Activated CD8-positive, alpha-beta T cell treated with anti-CD3 and anti-CD28 coated beads, Interleukin-2, amount 10 ng/mL, durations not matched to agents 7 days and 5 days (primary cell): Measurements from ENCODE around the gene FAM32A. TPM values are rescaled to one million over a fixed set of nuclear protein-coding genes. Genes with fewer than 3 reads are reported as not detected.
"Not testable (repeated sequence)": the region's sequence is repeated elsewhere in the genome, so short reads cannot be mapped to it uniquely, and the experiment has no call there.

Experiments
- ATAC-seq: fragments of 150-1000 bp; cut with Tn5 transposase; one replicate; pipeline ENCODE4 v1.10.0; 2021; ENCODE audit warnings: moderate library complexity
- CTCF ChIA-PET: fragments of 350-600 bp; sonication (Branson Sonifier 250); formaldehyde crosslinking; loops from one replicate; lab custom pipeline; 2021; ENCODE audit warnings: antibody characterized with exemption; lab: Charles Lee
- POLR2A ChIA-PET: fragments of 350-600 bp; sonication (Branson Sonifier 250); formaldehyde crosslinking; loops from one replicate; lab custom pipeline; 2021; ENCODE audit warnings: antibody characterized with exemption; lab: Charles Lee
- DNase-seq: peaks from one replicate; pipeline ENCODE4 v3.0.0-alpha.2; 2020
- H3K27ac Mint-ChIP-seq: one replicate; pipeline ENCODE4 v1.8.0; 2021; ENCODE audit warnings: mild to moderate bottlenecking, mixed read lengths
- H3K27me3 Mint-ChIP-seq: one replicate; pipeline ENCODE4 v1.8.0; 2021; ENCODE audit warnings: low read depth, mixed read lengths
- H3K36me3 Mint-ChIP-seq: one replicate; pipeline ENCODE4 v1.8.0; 2021; ENCODE audit warnings: low read depth, mixed read lengths
- H3K4me1 Mint-ChIP-seq: one replicate; pipeline ENCODE4 v1.8.0; 2021; ENCODE audit warnings: low read depth, mixed read lengths
- H3K4me3 Mint-ChIP-seq: one replicate; pipeline ENCODE4 v1.8.0; 2021; ENCODE audit warnings: mild to moderate bottlenecking, mixed read lengths
- H3K9me3 Mint-ChIP-seq: one replicate; pipeline ENCODE4 v1.8.0; 2022; ENCODE audit warnings: mixed read lengths; ENCODE audit not compliant: insufficient read depth
- total RNA-seq, 2 experiments: library from RNA; stranded (reverse); gene quantifications; one replicate each; pipeline ENCODE4 v1.2.3, GENCODE V29; 2021

Gene FAM32A
- total RNA-seq, 2 experiments from 2014 or later = 65.8 to 69.4 TPM

GRCh38 chr19:16164222-16164890, 20.9 kb upstream of the FAM32A start:
- peaks cover 6% of the 10 kb centered on the region for H3K36me3 Mint-ChIP-seq
- ATAC-seq (no peak), DNase-seq (no peak)
- POLR2A ChIA-PET = interaction anchor here (0.5 to 1.8 kb wide), 2 partner anchors 18 to 21 kb away, joined by 3 to 4 read pairs; partner anchors contain the start of gene HSH2D
- no peaks in the 10 kb centered on the region for H3K27me3 Mint-ChIP-seq
- peaks cover 29% of the 10 kb centered on the region for H3K4me1 Mint-ChIP-seq
- no peaks in the 10 kb centered on the region for H3K9me3 Mint-ChIP-seq
- H3K4me3 Mint-ChIP-seq = no peak overlapping the region
- no peak overlapping the region for H3K27ac Mint-ChIP-seq
- CTCF ChIA-PET = no interaction called here

GRCh38 chr19:16166417-16166816, 18.8 kb upstream of the FAM32A start:
- Mint-ChIP-seq H3K4me3 (no peak overlapping the region), H3K9me3 (no peaks in the 10 kb centered on the region), H3K4me1 (peaks cover 16% of the 10 kb centered on the region), H3K27ac (no peak overlapping the region), H3K36me3 (peaks cover 6% of the 10 kb centered on the region), H3K27me3 (no peaks in the 10 kb centered on the region)
- DNase-seq = no peak
- CTCF ChIA-PET = no interaction called here
- POLR2A ChIA-PET = no interaction called here
- ATAC-seq = no peak

GRCh38 chr19:16167055-16167454, 18.2 kb upstream of the FAM32A start:
- Mint-ChIP-seq H3K27ac (no peak overlapping the region), H3K36me3 (peaks cover 6% of the 10 kb centered on the region), H3K9me3 (no peaks in the 10 kb centered on the region), H3K4me3 (no peak overlapping the region), H3K27me3 (no peaks in the 10 kb centered on the region), H3K4me1 (peaks cover 11% of the 10 kb centered on the region)
- POLR2A ChIA-PET = no interaction called here
- CTCF ChIA-PET = no interaction called here
- DNase-seq = no peak
- ATAC-seq = no peak

- H3K4me1 Mint-ChIP-seq = peaks cover 17% of the 10 kb centered on the region
- ChIA-PET CTCF (interaction anchor here (0.7 to 2.5 kb wide), 6 partner anchors 16 to 127 kb away, joined by 3 to 13 read pairs (median 4); partner anchors contain the start of genes FAM32A, HSH2D and RAB8A), POLR2A (interaction anchor here (0.8 to 2.4 kb wide), 7 partner anchors 9 to 94 kb away, joined by 3 to 9 read pairs (median 3); partner anchors contain the start of genes FAM32A and HSH2D)
- peak overlapping the region; percentile 72 for H3K27ac Mint-ChIP-seq
- ATAC-seq (peak; percentile 49), DNase-seq (no peak)
- no peaks in the 10 kb centered on the region for H3K27me3 Mint-ChIP-seq
- H3K9me3 Mint-ChIP-seq = no peaks in the 10 kb centered on the region
- H3K4me3 Mint-ChIP-seq = no peak overlapping the region
- peaks cover 6% of the 10 kb centered on the region for H3K36me3 Mint-ChIP-seq
These were observed 16.6 kb upstream of the FAM32A start for GRCh38 chr19:16168465-16169081.

- ATAC-seq = no peak
These were observed 15.1 kb upstream of the FAM32A start for GRCh38 chr19:16170134-16170533.

GRCh38 chr19:16175954-16176353, 9.3 kb upstream of the FAM32A start:
- H3K36me3 Mint-ChIP-seq = no peaks in the 10 kb centered on the region
- H3K27ac Mint-ChIP-seq = no peak overlapping the region
- H3K9me3 Mint-ChIP-seq = peaks cover 3% of the 10 kb centered on the region
- ATAC-seq (no peak), DNase-seq (no peak)
- ChIA-PET CTCF (interaction anchor here (1.0 to 2.8 kb wide), 2 partner anchors 10 to 135 kb away, joined by 3 to 9 read pairs; partner anchors contain the start of gene FAM32A), POLR2A (no interaction called here)
- H3K4me3 Mint-ChIP-seq = no peak overlapping the region
- peaks cover 8% of the 10 kb centered on the region for H3K27me3 Mint-ChIP-seq
- H3K4me1 Mint-ChIP-seq = peaks cover 9% of the 10 kb centered on the region

More at GRCh38 chr19:16170134-16170533, 15.1 kb upstream of the FAM32A start:
- H3K9me3 Mint-ChIP-seq = no peaks in the 10 kb centered on the region
- ChIA-PET CTCF (interaction anchor here (2.1 to 2.8 kb wide), 3 partner anchors 15 to 129 kb away, joined by 7 to 13 read pairs (median 13); partner anchors contain the start of gene FAM32A), POLR2A (interaction anchor here (0.8 to 2.4 kb wide), 2 partner anchors 20 to 26 kb away, joined by 3 to 9 read pairs; partner anchors contain the start of gene HSH2D)
- peaks cover 6% of the 10 kb centered on the region for H3K36me3 Mint-ChIP-seq
- H3K27ac Mint-ChIP-seq = no peak overlapping the region
- H3K4me1 Mint-ChIP-seq = peaks cover 20% of the 10 kb centered on the region
- no peak for DNase-seq
- no peaks in the 10 kb centered on the region for H3K27me3 Mint-ChIP-seq
- H3K4me3 Mint-ChIP-seq = no peak overlapping the region

GRCh38 chr19:16178866-16179265, 6.3 kb upstream of the FAM32A start:
- H3K27me3 Mint-ChIP-seq = peaks cover 11% of the 10 kb centered on the region
- POLR2A ChIA-PET = interaction anchor here (0.6 to 1.1 kb wide), 2 partner anchors 10 to 60 kb away, joined by 3 read pairs; no protein-coding TSS in a partner anchor
- H3K36me3 Mint-ChIP-seq, H3K9me3 Mint-ChIP-seq, H3K4me1 Mint-ChIP-seq, ATAC-seq, H3K4me3 Mint-ChIP-seq, DNase-seq, H3K27ac Mint-ChIP-seq: not testable (repeated sequence)
- CTCF ChIA-PET = interaction anchor here (5.1 kb wide), 1 partner anchor 138 kb away, joined by 38 read pairs; no protein-coding TSS in a partner anchor

- H3K27me3 Mint-ChIP-seq = peaks cover 11% of the 10 kb centered on the region
- H3K36me3 Mint-ChIP-seq = peaks cover 6% of the 10 kb centered on the region
- POLR2A ChIA-PET = no interaction called here
- H3K4me1 Mint-ChIP-seq = peaks cover 16% of the 10 kb centered on the region
- no peak for ATAC-seq
- H3K9me3 Mint-ChIP-seq = peaks cover 3% of the 10 kb centered on the region
- no peak for DNase-seq
- CTCF ChIA-PET = interaction anchor here (0.7 to 5.1 kb wide), 2 partner anchors 117 to 140 kb away, joined by 5 to 38 read pairs; no protein-coding TSS in a partner anchor
- no peak overlapping the region for H3K4me3 Mint-ChIP-seq
- H3K27ac Mint-ChIP-seq = no peak overlapping the region
These were observed 4.6 kb upstream of the FAM32A start for GRCh38 chr19:16180611-16181010.

GRCh38 chr19:16184665-16185122, 516 bp upstream of the FAM32A start:
- Mint-ChIP-seq H3K27me3 (peaks cover 6% of the 10 kb centered on the region), H3K9me3 (no peaks in the 10 kb centered on the region), H3K4me1 (peaks cover 39% of the 10 kb centered on the region), H3K27ac (peak overlapping the region; percentile 97), H3K4me3 (peak overlapping the region; percentile 98), H3K36me3 (peaks cover 24% of the 10 kb centered on the region)
- CTCF ChIA-PET = interaction anchor here (0.5 to 3.4 kb wide), 28 partner anchors 8 to 766 kb away, joined by 3 to 49 read pairs (median 6); partner anchors contain the start of genes AKAP8L, AP1M1 and HSH2D
- no peak for DNase-seq
- ATAC-seq = no peak
- POLR2A ChIA-PET = interaction anchor here (1.0 to 2.0 kb wide), 16 partner anchors 10 to 187 kb away, joined by 3 to 16 read pairs (median 4); partner anchors contain the start of genes AP1M1, HSH2D, RAB8A and TPM4

GRCh38 chr19:16185768-16186123, 536 bp downstream of the FAM32A start:
- Mint-ChIP-seq H3K36me3 (peaks cover 35% of the 10 kb centered on the region), H3K9me3 (no peaks in the 10 kb centered on the region), H3K4me1 (peaks cover 39% of the 10 kb centered on the region), H3K4me3 (peak overlapping the region; percentile 98), H3K27me3 (peaks cover 3% of the 10 kb centered on the region), H3K27ac (peak overlapping the region; percentile 97)
- ATAC-seq = peak; percentile 52
- POLR2A ChIA-PET = interaction anchor here (1.0 to 2.0 kb wide), 15 partner anchors 9 to 186 kb away, joined by 3 to 16 read pairs (median 4); partner anchors contain the start of genes AP1M1, HSH2D, RAB8A and TPM4
- CTCF ChIA-PET = interaction anchor here (0.6 to 3.4 kb wide), 38 partner anchors 9 to 767 kb away, joined by 3 to 49 read pairs (median 4); partner anchors contain the start of genes AKAP8L, AP1M1, CIB3 and HSH2D
- DNase-seq = peak; percentile 70

- Mint-ChIP-seq H3K27me3 (no peaks in the 10 kb centered on the region), H3K27ac (no peak overlapping the region), H3K36me3 (peaks cover 51% of the 10 kb centered on the region), H3K9me3 (no peaks in the 10 kb centered on the region), H3K4me3 (no peak overlapping the region), H3K4me1 (peaks cover 32% of the 10 kb centered on the region)
- no peak for ATAC-seq
- no peak for DNase-seq
- POLR2A ChIA-PET = interaction anchor here (1.4 to 1.8 kb wide), 2 partner anchors 9 to 18 kb away, joined by 4 to 5 read pairs; partner anchors contain the start of gene AP1M1
- CTCF ChIA-PET = interaction anchor here (0.9 to 1.1 kb wide), 4 partner anchors 9 to 194 kb away, joined by 3 to 4 read pairs (median 3); partner anchors contain the start of genes AP1M1 and RAB8A
These were observed 3.3 kb downstream of the FAM32A start for GRCh38 chr19:16188521-16188920.
